IMR-90 (cell line): ENCODE measurements around the gene USP33. TPM values are rescaled to one million over a fixed set of nuclear protein-coding genes. Genes with fewer than 3 reads are reported as not detected.

ENCODE experiments used
- ATAC-seq: fragments of 200-7000 bp; cut with Tn5 transposase; 2 replicates; pipeline ENCODE4 v1.9.1; 2020; ENCODE audit warnings: low read depth, mild to moderate bottlenecking, moderate library complexity
- BruUV-seq: library from RNA; stranded (reverse); fragments of 400-500 nt; replicated peaks from 2 replicates; lab custom pipeline; 2021; lab: Mats Ljungman, UMichigan
- CTCF ChIA-PET: fragments of 300-600 bp; formaldehyde crosslinking; extraction: SDS; loops from one replicate; lab custom pipeline; 2021; ENCODE audit warnings: antibody characterized with exemption; lab: Yijun Ruan, JAX
- POLR2A ChIA-PET: fragments of 300-600 bp; sonication (Branson Sonifier 250); formaldehyde crosslinking; loops from one replicate; lab custom pipeline; 2022; ENCODE audit warnings: antibody characterized with exemption; ENCODE audit not compliant: unreplicated experiment; lab: Charles Lee
- DNase-seq: peaks from one replicate; pipeline ENCODE4 v3.0.0; 2013
- H2AFZ ChIP-seq: replicated peaks from 2 replicates; pipeline ENCODE3; 2013; ENCODE audit warnings: low read length, mild to moderate bottlenecking; ENCODE audit not compliant: poor library complexity
- H2AK5ac ChIP-seq: 2 replicates; pipeline ENCODE4 v1.6.1; 2013; ENCODE audit warnings: low read depth, low read length, inconsistent platforms
- H2AK9ac ChIP-seq: replicated peaks from 2 replicates; pipeline ENCODE3; 2013; ENCODE audit warnings: mild to moderate bottlenecking, low read depth, low read length, moderate library complexity; ENCODE audit not compliant: poor library complexity
- H2BK120ac ChIP-seq: 2 replicates; pipeline ENCODE4 v1.6.1; 2013; ENCODE audit warnings: low read depth, low read length, inconsistent platforms
- H2BK15ac ChIP-seq: 3 replicates; pipeline ENCODE4 v1.6.1; 2013; ENCODE audit warnings: low read depth, low read length, inconsistent platforms
- H2BK20ac ChIP-seq: 2 replicates; pipeline ENCODE4 v1.6.1; 2013; ENCODE audit warnings: low read depth, mild to moderate bottlenecking, inconsistent platforms, low read length, moderate library complexity
- H2BK5ac ChIP-seq: 2 replicates; pipeline ENCODE4 v1.6.1; 2013; ENCODE audit warnings: mild to moderate bottlenecking, low read depth, low read length, inconsistent platforms; ENCODE audit not compliant: poor library complexity, severe bottlenecking
- H3K14ac ChIP-seq: replicated peaks from 2 replicates; pipeline ENCODE4 v1.6.1; 2013; ENCODE audit warnings: low read depth, low read length, inconsistent platforms
- H3K18ac ChIP-seq: 2 replicates; pipeline ENCODE4 v1.6.1; 2013; ENCODE audit warnings: low read depth, low read length, control low read depth
- H3K23ac ChIP-seq: 2 replicates; pipeline ENCODE4 v1.6.1; 2013; ENCODE audit warnings: low read depth, low read length, inconsistent platforms
- H3K27ac ChIP-seq: 2 replicates; pipeline ENCODE4 v1.5.1; 2013; ENCODE audit warnings: mild to moderate bottlenecking, control low read depth, low read length; ENCODE audit not compliant: insufficient read depth
- H3K27me3 ChIP-seq: 2 replicates; pipeline ENCODE4 v1.6.1; 2013; ENCODE audit warnings: low read length; ENCODE audit not compliant: control insufficient read depth, insufficient read depth
- H3K36me3 ChIP-seq: 2 replicates; pipeline ENCODE4 v1.6.1; 2013; ENCODE audit warnings: low read length, mixed read lengths; ENCODE audit not compliant: control insufficient read depth, insufficient read depth
- H3K4ac ChIP-seq: 2 replicates; pipeline ENCODE4 v1.6.1; 2013; ENCODE audit warnings: low read depth, low read length, inconsistent platforms
- H3K4me1 ChIP-seq: 2 replicates; pipeline ENCODE4 v1.6.1; 2013; ENCODE audit warnings: low read length, mixed read lengths; ENCODE audit not compliant: control insufficient read depth, insufficient read depth
- H3K4me2 ChIP-seq: 2 replicates; pipeline ENCODE4 v1.6.1; 2013; ENCODE audit warnings: low read depth, mild to moderate bottlenecking, control low read depth, low read length, moderate library complexity
- H3K4me3 ChIP-seq: 2 replicates; pipeline ENCODE4 v1.5.1; 2013; ENCODE audit warnings: low read depth, mild to moderate bottlenecking, control low read depth, low read length, moderate library complexity; ENCODE audit not compliant: insufficient read depth
- H3K56ac ChIP-seq: 2 replicates; pipeline ENCODE4 v1.6.1; 2013; ENCODE audit warnings: low read length, inconsistent platforms; ENCODE audit not compliant: insufficient read depth; ENCODE audit errors: extremely low read depth
- H3K79me1 ChIP-seq, 2 experiments: 2 replicates each; pipeline ENCODE4 v1.6.1; 2013; ENCODE audit warnings: low read length in 2 of 2, inconsistent platforms in 1 of 2, low read depth in 1 of 2
- H3K9ac ChIP-seq: 2 replicates; pipeline ENCODE4 v1.6.1; 2013; ENCODE audit warnings: low read depth, low read length, control low read depth
- H3K9me1 ChIP-seq: 2 replicates; pipeline ENCODE4 v1.6.1; 2013; ENCODE audit warnings: low read length, inconsistent platforms; ENCODE audit not compliant: insufficient read depth
- H3K9me3 ChIP-seq: 2 replicates; pipeline ENCODE4 v1.6.1; 2013; ENCODE audit warnings: low read length; ENCODE audit not compliant: control insufficient read depth, insufficient read depth
- H4K20me1 ChIP-seq: 2 replicates; pipeline ENCODE4 v1.6.1; 2013; ENCODE audit warnings: low read length, inconsistent platforms; ENCODE audit not compliant: insufficient read depth
- H4K5ac ChIP-seq: 2 replicates; pipeline ENCODE4 v1.6.1; 2013; ENCODE audit warnings: mild to moderate bottlenecking, low read depth, low read length, control low read depth
- H4K8ac ChIP-seq, 2 experiments: 2 replicates each; pipeline ENCODE4 v1.6.1; 2013; ENCODE audit warnings: low read depth in 2 of 2, low read length in 2 of 2, control low read depth in 1 of 2, inconsistent platforms in 1 of 2
- H4K91ac ChIP-seq: 2 replicates; pipeline ENCODE4 v1.6.1; 2013; ENCODE audit warnings: low read depth, low read length, inconsistent platforms; ENCODE audit not compliant: insufficient read depth
- BHLHE40 ChIP-seq: fragments of 150-350 bp; IDR thresholded peaks from 2 replicates; pipeline ENCODE4 v1.6.1; 2016; ENCODE audit warnings: mild to moderate bottlenecking, low read depth, low read length
- CEBPB ChIP-seq: IDR thresholded peaks from 2 replicates; pipeline ENCODE4 v1.6.1; 2012; ENCODE audit warnings: low read depth, low read length, improper control_type of control experiment
- CHD1 ChIP-seq: IDR thresholded peaks from 2 replicates; pipeline ENCODE4 v1.6.1; 2012; ENCODE audit warnings: low read depth, low read length, improper control_type of control experiment
- CTCF ChIP-seq: conservative IDR thresholded peaks from 2 replicates; pipeline ENCODE4 v1.5.1; 2012; ENCODE audit warnings: mild to moderate bottlenecking, low read depth, low read length, improper control_type of control experiment
- ELK1 ChIP-seq: fragments of 150-350 bp; IDR thresholded peaks from 2 replicates; pipeline ENCODE4 v1.6.1; 2016; ENCODE audit warnings: low read depth, mild to moderate bottlenecking, low read length, moderate library complexity, borderline replicate concordance
- FOS ChIP-seq: fragments of 150-350 bp; IDR thresholded peaks from 2 replicates; pipeline ENCODE4 v1.6.1; 2016; ENCODE audit warnings: low read depth, low read length
- MAFK ChIP-seq: IDR thresholded peaks from 2 replicates; pipeline ENCODE4 v1.6.1; 2012; ENCODE audit warnings: low read depth, low read length, improper control_type of control experiment
- MAZ ChIP-seq: IDR thresholded peaks from 2 replicates; pipeline ENCODE4 v1.6.1; 2012; ENCODE audit warnings: low read depth, mild to moderate bottlenecking, low read length, improper control_type of control experiment, moderate library complexity, borderline replicate concordance
- MXI1 ChIP-seq: IDR thresholded peaks from 2 replicates; pipeline ENCODE4 v1.6.1; 2012; ENCODE audit warnings: low read depth, mild to moderate bottlenecking, low read length, moderate library complexity, borderline replicate concordance
- NFE2L2 ChIP-seq: fragments of 150-350 bp; IDR thresholded peaks from 2 replicates; pipeline ENCODE4 v1.6.1; 2016; ENCODE audit warnings: low read depth, mild to moderate bottlenecking, low read length
- POLR2A ChIP-seq: IDR thresholded peaks from 2 replicates; pipeline ENCODE4 v1.6.1; 2012; ENCODE audit warnings: mild to moderate bottlenecking, low read depth, low read length
- RAD21 ChIP-seq: IDR thresholded peaks from 2 replicates; pipeline ENCODE4 v1.6.1; 2012; ENCODE audit warnings: low read length, improper control_type of control experiment
- RCOR1 ChIP-seq: IDR thresholded peaks from 2 replicates; pipeline ENCODE4 v1.6.1; 2012; ENCODE audit warnings: mild to moderate bottlenecking, low read length, improper control_type of control experiment; ENCODE audit not compliant: insufficient replicate concordance
- RFX5 ChIP-seq: IDR thresholded peaks from 2 replicates; pipeline ENCODE4 v1.8.0; 2012; ENCODE audit warnings: low read depth, mild to moderate bottlenecking, low read length, moderate library complexity
- SMC3 ChIP-seq: fragments of 150-350 bp; IDR thresholded peaks from 2 replicates; pipeline ENCODE4 v1.6.1; 2016; ENCODE audit warnings: low read depth, mild to moderate bottlenecking, antibody characterized with exemption, low read length, moderate library complexity
- WGBS, 2 experiments: methylation state at CpG; one replicate each; pipeline versions ENCODE4 v1.1.5 to v1.1.7; 2013; ENCODE audit warnings: missing lambda C conversion rate in 2 of 2; ENCODE audit not compliant: insufficient read length in 1 of 2; ENCODE audit errors: extremely low coverage in 2 of 2; 5-methylcytosine and 5-hydroxymethylcytosine counted together
- dilution Hi-C: fragments of 300-500 bp; cut with HindIII; formaldehyde crosslinking; loops from one replicate; pipeline ENCODE4 v1.14.3; 2018; ENCODE audit warnings: low sequenced_read_pairs; ENCODE audit not compliant: unreplicated experiment
- in situ Hi-C: fragments of 300-500 bp; cut with MboI; formaldehyde crosslinking; loops from 3 replicates; pipeline ENCODE4 v1.14.3; 2019; ENCODE audit warnings: low sequenced_read_pairs, inconsistent platforms, mixed read lengths
- intact Hi-C: fragments of 100-400 bp; cut with micrococcal nuclease; formaldehyde crosslinking; loops from 2 replicates; pipeline ENCODE4 v1.10.0; 2022
- polyA plus RNA-seq, 3 experiments: library from polyadenylated mRNA; depleted of rRNA; stranded (reverse); fragments of >200 nt; gene quantifications; 2 replicates each; pipeline ENCODE4 v1.2.3, GENCODE V29; 2012; ENCODE audit warnings: low replicate concordance in 1 of 3
- total RNA-seq: library from RNA; depleted of rRNA; stranded (reverse); fragments of >200 nt; gene quantifications from 2 replicates; pipeline ENCODE4 v1.2.3, GENCODE V29; 2012
- TF ChIP-seq, protein P1 (sequence below): fragments of 150-350 bp; IDR thresholded peaks from 2 replicates; pipeline ENCODE4 v1.6.1; 2017; ENCODE audit warnings: mild to moderate bottlenecking, antibody characterized with exemption, low read length, low read depth

Gene USP33
- total and polyA plus RNA-seq, 2 of the 4 experiments (the other 2 are of a cell fraction), result 33.7 to 64.5 TPM

- in situ Hi-C loops, result no loop called here
- 80% methylated on average over 1 of the region's 4 CpGs; no CpG with 5 or more reads in 1 of the 2 experiments for whole genome bisulfite sequencing, 2 experiments
- Histone ChIP-seq H4K8ac (no peak overlapping the region), H3K9me3 (no peaks in the 10 kb centered on the region), H3K18ac (no peak overlapping the region), H4K20me1 (no peaks in the 10 kb centered on the region), H2BK20ac (no peak overlapping the region), H2AK9ac (no peak overlapping the region), H3K4me1 (no peaks in the 10 kb centered on the region), H2BK5ac (no peak overlapping the region), H2BK15ac (no peak overlapping the region), H2BK120ac (no peak overlapping the region), H4K5ac (no peak overlapping the region), H3K14ac (0 out of 2 replicates have a peak overlapping the region, but pooled peaks have one; percentile 10), H3K27ac (no peak overlapping the region), H3K9me1 (peaks cover 4% of the 10 kb centered on the region), H2AFZ (no peak overlapping the region), H3K27me3 (no peaks in the 10 kb centered on the region), H3K4me2 (no peak overlapping the region), H2AK5ac (no peak overlapping the region), H3K36me3 (peaks cover 24% of the 10 kb centered on the region), H4K91ac (no peak overlapping the region), H3K23ac (no peak overlapping the region), H3K79me1 (peaks cover 0 to 3% of the 10 kb centered on the region in 2 experiments; a peak in 2 of 4 replicates), H3K9ac (no peak overlapping the region), H3K4ac (no peak overlapping the region), H3K56ac (no peak overlapping the region), H3K4me3 (no peak overlapping the region)
- intact Hi-C loops, result no loop called here
- peak; percentile 63 for DNase-seq
- TF ChIP-seq CHD1 (no peak), CTCF (no peak), CEBPB (no peak), NFE2L2 (no peak), MAZ (no peak), MAFK (no peak), MXI1 (no peak), ELK1 (no peak), FOS (no peak), BHLHE40 (no peak), POLR2A (no peak), SMC3 (no peak), RFX5 (no peak), RCOR1 (no peak), RAD21 (no peak)
- TF ChIP-seq, protein P1, sequence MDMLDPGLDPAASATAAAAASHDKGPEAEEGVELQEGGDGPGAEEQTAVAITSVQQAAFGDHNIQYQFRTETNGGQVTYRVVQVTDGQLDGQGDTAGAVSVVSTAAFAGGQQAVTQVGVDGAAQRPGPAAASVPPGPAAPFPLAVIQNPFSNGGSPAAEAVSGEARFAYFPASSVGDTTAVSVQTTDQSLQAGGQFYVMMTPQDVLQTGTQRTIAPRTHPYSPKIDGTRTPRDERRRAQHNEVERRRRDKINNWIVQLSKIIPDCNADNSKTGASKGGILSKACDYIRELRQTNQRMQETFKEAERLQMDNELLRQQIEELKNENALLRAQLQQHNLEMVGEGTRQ, result no peak
- no TSS peak for BruUV-seq
- POLR2A ChIA-PET, result no interaction called here
- CTCF ChIA-PET, result no interaction called here
- ATAC-seq, result peak; percentile 35; the same call in 1 of the 2 replicates
- dilution Hi-C loops, result no loop called here
Observed at GRCh38 chr1:77706321-77706720, 53.3 kb downstream of the USP33 start.
